LNCAP (cell line): ENCODE data around the gene NR1H2.

Experiments
- CTCF ChIP-seq: fragments of 450-650 bp; IDR thresholded peaks from 2 replicates; pipeline ENCODE4 v1.5.1; 2017; ENCODE audit warnings: mild to moderate bottlenecking

Gene NR1H2

GRCh38 chr19:50425581-50425980, 49.3 kb downstream of the NR1H2 start:
- TF ChIP-seq CTCF, result no peak

GRCh38 chr19:50427318-50427925, 51.2 kb downstream of the NR1H2 start:
- no peak for TF ChIP-seq CTCF

- TF ChIP-seq CTCF, result no peak
Measured at GRCh38 chr19:50427997-50428425, 51.8 kb downstream of the NR1H2 start.

- no peak for TF ChIP-seq CTCF
Measured at GRCh38 chr19:50428772-50429463, 52.7 kb downstream of the NR1H2 start.

DNA sequence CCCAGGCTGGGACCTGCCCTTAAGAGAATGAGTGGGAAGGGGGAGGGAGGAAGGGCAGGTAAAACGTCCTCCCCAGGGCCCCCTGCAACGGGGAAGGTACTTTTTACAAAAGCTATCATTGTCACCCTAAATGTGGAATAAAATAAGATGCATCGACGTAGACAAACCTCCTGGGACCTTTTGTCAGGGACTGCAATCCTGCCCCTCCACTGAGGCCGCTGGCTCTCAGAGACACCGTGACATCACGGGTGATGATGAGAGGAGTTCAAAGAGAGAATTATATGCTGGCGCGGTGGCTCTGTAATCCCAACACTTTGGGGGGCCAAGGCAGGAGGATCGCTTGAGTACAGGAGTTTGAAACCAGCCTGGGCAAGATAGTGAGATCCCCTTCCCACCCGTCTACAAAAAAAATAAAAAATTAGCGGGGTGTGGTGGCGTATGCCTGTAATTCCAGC, 54.7 kb downstream of the NR1H2 start:
- TF ChIP-seq CTCF, result no peak

DNA sequence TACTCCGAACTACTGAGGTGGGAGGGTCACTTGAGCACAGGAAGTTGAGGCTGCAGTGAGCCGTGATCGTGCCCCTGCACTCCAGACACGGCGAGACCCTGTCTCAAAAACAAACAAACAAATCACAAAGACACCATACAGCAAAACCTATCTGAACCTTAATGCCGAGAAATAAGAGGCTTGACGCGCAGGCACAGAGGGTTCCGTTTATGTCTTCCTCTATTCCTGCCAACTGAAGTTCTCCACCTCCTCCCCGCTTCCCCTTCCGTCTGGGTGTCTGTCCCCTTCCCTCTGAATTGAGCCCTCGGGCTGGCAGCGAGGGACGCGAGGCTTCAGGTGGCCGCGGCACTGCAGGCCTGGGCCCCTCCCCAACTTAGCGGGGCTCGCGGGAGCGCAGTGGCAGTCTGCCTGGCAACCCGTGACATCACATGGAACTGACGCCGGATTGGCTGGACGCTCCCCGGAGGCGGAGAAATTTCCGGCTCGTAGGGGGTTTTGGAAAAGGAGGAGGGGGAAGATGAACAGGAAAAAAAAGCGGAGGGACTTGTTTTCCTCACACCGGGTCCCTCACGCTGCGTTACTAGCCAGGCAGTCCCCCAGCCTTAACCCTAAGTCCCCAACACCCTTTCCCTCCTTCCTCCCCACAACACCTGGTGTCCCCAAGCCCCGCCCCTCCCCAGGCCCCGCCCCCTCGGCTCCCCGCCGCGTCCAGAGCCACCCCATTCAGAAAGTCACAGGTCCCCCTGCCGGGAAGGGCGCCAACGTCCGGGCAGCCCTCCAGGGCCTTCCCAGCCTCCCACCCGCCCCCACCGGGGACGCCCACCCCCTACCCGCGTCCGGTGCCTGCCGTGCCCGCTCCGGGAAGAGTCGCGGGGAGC, 55.3 kb downstream of the NR1H2 start:
- no peak for TF ChIP-seq CTCF

- no peak for TF ChIP-seq CTCF
Measured at GRCh38 chr19:50432221-50433028, 56.2 kb downstream of the NR1H2 start, which contains the start of gene MYBPC2. Gene MYBPC2, plus strand, starts transcription at chr19:50432892. Its CDS starts 62 bp downstream, at chr19:50432954.
